HPDE6-E6E7 (cell line): ENCODE data around the gene FBXO21.

Experiments used
- DNase-seq: peaks from one replicate; pipeline ENCODE4 v3.0.0; 2011; ENCODE audit warnings: missing footprints; ENCODE audit errors: extremely low spot score

FBXO21 gene

GRCh38 chr12:117166107-117166506 lies 24.2 kb downstream of the FBXO21 start:
- DNase-seq, result no peak

- DNase-seq, result no peak
Measured at GRCh38 chr12:117165342-117165741, 24.9 kb downstream of the FBXO21 start.

GRCh38 chr12:117162633-117163032 lies 27.6 kb downstream of the FBXO21 start:
- no peak for DNase-seq

- DNase-seq, result no peak
Measured at GRCh38 chr12:117162167-117162539, 28.1 kb downstream of the FBXO21 start.

GRCh38 chr12:117161460-117162166 lies 28.7 kb downstream of the FBXO21 start:
- no peak for DNase-seq

- no peak for DNase-seq
Measured at GRCh38 chr12:117159674-117160073, 30.6 kb downstream of the FBXO21 start.

GRCh38 chr12:117158911-117159553 lies 31.2 kb downstream of the FBXO21 start:
- no peak for DNase-seq

- no peak for DNase-seq
Measured at GRCh38 chr12:117158096-117158495, 32.2 kb downstream of the FBXO21 start.

- peak; percentile 84 for DNase-seq
Measured at GRCh38 chr12:117155278-117156060, 34.8 kb downstream of the FBXO21 start.

- DNase-seq, result no peak
Measured at GRCh38 chr12:117152793-117153775, 37.2 kb downstream of the FBXO21 start.

GRCh38 chr12:117151403-117152031 lies 38.8 kb downstream of the FBXO21 start:
- no peak for DNase-seq

GRCh38 chr12:117149431-117149830 lies 40.8 kb downstream of the FBXO21 start:
- no peak for DNase-seq

GRCh38 chr12:117148642-117149041 lies 41.6 kb downstream of the FBXO21 start:
- DNase-seq, result no peak

GRCh38 chr12:117147639-117148038 lies 42.6 kb downstream of the FBXO21 start:
- no peak for DNase-seq

- no peak for DNase-seq
Measured at GRCh38 chr12:117145597-117146154, 44.6 kb downstream of the FBXO21 start.

- no peak for DNase-seq
Measured at GRCh38 chr12:117144599-117144998, 45.7 kb downstream of the FBXO21 start.

- peak; percentile 80 for DNase-seq
Measured at GRCh38 chr12:117143008-117143532, 47.2 kb downstream of the FBXO21 start.

GRCh38 chr12:117142094-117142493 lies 48.2 kb downstream of the FBXO21 start:
- no peak for DNase-seq

GRCh38 chr12:117141097-117141898 lies 49.0 kb downstream of the FBXO21 start:
- no peak for DNase-seq
